GM19351 (cell line): Measurements from ENCODE around the gene MBD2.
"Not testable (repeated sequence)": the region's sequence is repeated elsewhere in the genome, so short reads cannot be mapped to it uniquely, and the experiment has no call there.

Source experiments
- ATAC-seq: cut with Tn5 transposase; IDR thresholded peaks from one replicate; pipeline ENCODE4 v1.9.1; 2021; ENCODE audit warnings: mild to moderate bottlenecking, moderate library complexity; ENCODE audit not compliant: unreplicated experiment

The MBD2 gene

DNA sequence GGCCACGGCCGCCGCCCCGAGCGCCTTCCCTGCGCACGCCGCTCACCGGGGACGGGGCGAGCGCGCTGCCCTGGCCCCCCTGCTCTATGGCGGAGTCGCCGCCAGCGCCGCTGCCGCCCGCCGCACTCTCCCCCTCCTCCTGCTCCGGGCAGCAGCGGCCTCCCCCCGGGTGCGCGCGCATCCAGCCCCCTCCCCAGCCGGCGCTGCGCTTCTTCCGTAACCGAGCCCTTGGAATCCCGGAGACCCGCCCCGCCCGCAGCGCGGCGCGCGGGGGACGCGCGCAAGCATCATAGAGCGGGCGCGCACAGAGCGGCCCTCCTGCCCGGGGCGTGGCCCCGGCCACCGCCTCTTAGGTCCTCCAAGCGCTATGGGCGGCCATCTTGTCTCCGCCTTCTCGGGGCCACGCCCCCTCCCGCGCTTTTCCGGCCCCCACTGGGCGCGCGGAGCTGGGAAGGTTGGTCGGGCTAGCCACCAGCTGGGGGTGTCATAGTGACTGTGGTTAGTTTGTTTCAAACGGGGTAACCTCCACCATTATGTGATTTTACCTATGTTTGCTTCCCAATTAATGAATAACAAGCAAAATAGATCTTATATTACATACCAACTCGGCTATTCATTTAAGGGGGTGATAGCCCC is at the start of gene MBD2:
MBD2 (minus strand) TSS at position 291 of the 636 bp plus-strand sequence; CDS start at position 181, 110 bp downstream.
- ATAC-seq: peak; percentile 81

DNA sequence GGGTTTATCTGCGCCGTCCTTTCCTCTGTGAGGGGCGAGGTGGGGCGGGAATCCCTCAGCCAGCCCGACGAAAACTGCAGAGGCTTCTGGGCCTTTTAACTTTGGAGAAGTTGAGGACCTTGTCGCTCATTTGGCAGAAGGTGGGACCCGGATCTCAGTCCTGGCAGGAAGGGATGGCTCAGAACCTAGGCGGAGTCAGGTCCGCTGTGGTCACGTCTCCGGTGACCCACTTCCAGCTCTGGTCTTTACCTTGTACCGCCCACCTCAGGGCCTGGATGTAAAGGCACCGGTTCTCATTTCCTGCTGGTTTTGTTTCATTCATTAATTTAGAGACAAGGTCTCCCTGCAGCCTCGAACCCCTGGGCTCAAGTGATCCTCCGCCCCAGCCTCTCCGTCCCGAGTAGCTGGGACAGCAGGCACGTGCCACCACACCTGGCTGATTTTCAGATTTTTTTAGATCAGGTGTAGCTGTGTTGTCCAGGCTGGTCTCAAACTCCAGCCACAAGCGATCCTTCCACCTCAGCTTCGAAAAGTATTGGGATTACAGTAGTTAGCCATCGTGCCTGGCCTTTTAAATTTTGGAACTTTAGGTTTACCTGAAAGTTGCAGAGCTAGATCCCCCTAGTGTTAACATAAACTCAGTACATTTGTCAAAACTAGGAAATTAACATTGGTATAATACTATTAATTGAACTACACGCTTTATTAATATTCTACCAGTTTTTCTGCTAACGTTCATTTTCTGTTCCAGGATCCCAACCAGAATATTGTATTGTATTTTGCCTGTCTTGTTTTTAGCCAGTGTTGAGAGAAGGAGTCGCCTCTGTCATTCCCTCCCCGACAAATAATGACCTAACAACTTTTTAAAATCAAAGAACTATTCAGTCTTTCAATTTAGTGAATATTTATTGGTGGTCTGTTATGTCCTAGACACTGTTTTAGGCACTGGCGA is 45.7 kb upstream of the MBD2 start:
- ATAC-seq: peak; percentile 44

DNA sequence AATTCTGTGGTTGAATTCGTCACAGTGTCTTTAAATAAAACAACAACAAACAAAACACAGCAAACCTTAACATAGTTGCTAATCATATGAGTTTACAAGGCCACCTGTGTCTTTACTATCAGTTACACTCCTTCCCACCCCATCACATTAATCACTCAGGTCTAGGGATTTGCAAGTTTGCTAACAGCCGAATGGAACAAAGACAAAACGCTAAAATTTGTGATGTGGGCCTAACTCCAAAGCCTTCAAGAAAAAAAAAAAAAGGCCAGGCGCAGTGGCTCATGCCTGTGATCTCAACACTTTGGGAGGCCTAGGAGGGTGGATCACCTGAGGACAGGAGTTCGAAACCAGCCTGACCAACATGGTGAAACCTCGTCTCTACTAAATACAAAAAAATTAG is 44.3 kb upstream of the MBD2 start:
- no peak for ATAC-seq

GRCh38 chr18:54267701-54268100 is 43.2 kb upstream of the MBD2 start:
- ATAC-seq: no peak

DNA sequence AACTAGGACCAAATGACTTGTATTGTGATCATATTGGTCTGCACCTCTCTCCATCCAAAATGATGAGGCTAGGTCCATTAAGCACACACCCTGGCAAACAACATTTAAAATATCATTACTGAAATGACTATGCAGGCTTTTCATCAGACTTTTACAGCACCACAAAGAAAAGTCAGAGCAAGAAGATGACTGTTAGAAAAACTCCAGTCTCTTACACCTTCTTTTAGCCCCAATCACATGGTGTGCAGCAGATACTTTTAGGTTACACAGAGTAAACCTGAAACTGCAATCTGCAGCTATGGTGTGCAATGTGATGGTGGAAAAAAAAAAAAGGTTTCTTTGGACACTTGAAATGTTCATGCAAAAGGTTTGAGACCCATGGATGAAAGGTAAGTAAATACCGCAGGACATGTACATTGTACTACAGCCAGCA is 39.5 kb upstream of the MBD2 start:
- peak; percentile 76 for ATAC-seq

- ATAC-seq: peak; percentile 71
Observed at GRCh38 chr18:54261894-54262293, 37.4 kb upstream of the MBD2 start.

DNA sequence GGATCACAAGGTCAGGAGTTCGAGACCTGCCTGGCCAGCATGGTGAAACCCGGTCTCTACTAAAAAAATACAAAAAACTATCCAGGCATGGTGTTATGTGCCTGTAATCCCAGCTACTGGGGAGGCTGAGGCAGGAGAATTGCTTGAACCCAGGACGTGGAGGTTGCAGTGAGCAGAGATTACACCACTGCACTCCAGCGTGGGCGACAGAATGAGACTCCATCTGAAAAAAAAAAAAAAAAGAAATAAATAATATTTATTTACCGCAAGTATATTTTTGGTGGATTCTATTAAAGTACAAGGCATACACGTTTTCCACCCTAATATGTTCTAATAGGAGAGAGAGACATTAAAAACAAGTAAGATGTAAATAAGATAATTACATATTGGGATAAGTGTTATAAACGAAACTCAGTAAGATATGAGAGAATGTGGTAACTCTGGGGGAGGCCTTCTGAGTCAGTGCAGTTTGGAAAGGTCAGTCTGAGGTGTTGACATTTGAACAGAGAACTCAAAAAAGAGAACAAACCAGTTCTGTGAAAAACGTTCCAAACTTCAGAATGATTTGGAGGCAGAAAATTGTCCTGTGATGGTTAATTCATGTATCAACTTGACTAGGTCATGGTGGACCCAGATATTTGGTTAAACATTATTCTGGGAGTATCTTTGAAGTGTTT is 36.1 kb upstream of the MBD2 start:
- ATAC-seq: peak; percentile 29

GRCh38 chr18:54257818-54258217 is 33.3 kb upstream of the MBD2 start:
- not testable (repeated sequence) for ATAC-seq

DNA sequence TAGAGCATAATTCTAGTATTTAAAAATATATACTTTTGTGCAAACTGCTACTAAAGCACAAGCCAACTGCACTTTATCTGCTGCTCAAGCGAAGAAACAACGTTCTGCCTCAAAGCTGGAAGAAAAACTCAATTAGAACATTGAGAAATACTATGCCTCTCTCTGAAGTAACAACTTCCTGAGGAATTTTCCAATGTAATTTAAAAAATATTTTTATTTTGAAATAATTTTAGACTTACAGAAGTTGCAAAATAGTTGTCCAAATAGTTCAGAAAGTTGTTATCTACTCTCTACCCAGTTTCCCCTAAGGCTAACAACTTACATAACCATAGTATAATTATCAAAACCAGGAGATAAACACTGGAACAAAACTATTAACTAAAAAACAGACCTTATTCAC is 32.5 kb upstream of the MBD2 start:
- ATAC-seq: no peak

DNA sequence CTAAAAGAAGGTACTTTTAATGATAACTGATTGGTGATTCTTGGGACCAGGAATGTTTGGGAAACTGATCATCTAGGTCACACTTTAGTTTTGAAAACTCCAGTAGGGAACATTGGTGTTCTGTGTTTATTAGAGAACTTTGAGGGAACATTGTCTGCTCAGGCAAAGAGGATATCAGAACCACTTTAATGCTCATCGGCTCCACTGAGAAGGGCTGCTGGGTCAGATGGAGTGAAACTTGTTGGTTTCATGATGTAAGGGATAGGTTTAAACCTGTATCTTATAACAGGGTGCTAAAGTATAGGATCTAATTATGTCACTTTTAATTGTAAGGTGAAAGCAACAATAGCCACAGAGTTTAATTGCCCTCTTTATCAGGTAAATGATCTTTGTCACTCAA is 30.7 kb upstream of the MBD2 start:
- no peak for ATAC-seq

DNA sequence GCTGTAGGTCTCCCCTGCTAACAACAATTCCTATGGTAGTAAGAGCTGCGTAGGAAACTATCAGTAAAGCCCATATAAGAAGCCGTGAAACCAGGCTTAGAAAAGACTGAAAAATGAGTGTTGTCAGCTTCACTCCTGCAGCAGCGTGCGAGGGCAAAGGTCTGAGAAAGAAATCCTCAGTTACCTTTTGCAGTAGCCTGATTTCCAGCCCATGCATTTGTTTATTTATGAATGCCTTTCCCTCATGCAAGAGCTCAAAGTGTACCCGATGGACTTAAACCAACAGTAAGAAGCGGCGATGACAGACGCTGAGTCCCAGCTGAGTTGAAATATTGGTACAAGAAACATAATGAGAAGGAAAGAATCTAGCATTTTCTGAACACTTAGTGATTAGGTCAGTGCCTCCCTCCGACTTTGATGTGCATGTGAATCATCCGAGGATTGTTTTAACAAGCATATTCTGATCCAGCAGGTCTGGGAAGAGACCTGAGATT is 29.8 kb upstream of the MBD2 start:
- no peak for ATAC-seq

DNA sequence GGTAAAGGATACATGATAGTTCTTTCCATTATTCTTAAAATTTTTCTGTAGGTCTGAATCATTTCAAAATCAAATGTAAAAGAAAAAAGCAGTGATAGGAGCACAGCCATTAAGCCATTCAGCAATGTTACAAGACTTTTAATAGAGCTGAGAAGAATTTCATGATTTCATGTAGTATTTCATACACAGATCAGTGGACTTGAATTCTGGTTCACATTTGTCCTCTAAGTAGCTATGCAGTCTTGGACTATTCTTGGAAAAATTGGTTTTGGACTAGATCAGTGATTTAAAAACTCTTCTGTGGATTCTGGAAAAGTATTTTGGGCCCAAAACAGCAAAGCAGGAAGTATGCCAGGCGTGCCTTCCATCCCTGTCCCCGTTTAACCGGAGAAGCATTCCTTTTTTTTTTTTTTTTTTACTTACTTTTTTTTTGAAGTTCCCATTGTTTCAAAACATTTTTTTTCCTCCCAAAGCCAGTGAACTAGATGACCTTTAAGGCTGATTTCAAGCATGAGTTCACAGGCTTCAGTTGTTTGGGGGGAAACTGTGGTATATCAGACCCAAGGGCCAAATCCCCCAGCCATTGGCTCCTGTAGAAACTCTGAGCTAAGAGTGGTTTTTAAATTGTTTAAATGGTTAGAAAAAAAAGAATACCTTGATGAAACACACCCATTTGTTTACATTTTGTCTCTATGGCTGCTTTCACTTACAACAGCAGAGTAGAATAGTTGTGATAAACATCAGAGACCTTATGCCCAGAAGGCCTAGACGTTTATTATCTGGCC is 27.3 kb upstream of the MBD2 start:
- ATAC-seq: no peak

DNA sequence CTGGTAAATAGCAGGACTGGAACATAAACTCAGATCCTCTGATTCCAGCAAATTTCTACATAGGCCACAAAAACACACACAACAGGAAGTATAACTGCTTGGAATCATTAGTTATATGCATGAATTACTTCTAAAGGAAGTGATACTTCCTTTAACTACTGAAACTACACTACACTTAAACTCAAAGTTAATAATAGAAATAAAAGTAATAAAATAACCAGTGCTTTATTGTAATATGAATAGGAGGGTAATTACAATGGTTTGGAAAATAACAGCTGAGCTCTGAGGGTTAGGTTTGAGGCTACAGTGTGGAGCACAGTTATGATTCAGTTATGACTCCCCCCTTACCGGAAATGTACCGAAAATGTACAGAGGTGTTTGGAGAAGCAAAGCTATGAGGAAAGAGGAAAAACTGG is 26.4 kb upstream of the MBD2 start:
- ATAC-seq: peak; percentile 72

- ATAC-seq: no peak
Observed at GRCh38 chr18:54247511-54248175, 23.2 kb upstream of the MBD2 start.

GRCh38 chr18:54242327-54242726 is 17.9 kb upstream of the MBD2 start:
- ATAC-seq: no peak

DNA sequence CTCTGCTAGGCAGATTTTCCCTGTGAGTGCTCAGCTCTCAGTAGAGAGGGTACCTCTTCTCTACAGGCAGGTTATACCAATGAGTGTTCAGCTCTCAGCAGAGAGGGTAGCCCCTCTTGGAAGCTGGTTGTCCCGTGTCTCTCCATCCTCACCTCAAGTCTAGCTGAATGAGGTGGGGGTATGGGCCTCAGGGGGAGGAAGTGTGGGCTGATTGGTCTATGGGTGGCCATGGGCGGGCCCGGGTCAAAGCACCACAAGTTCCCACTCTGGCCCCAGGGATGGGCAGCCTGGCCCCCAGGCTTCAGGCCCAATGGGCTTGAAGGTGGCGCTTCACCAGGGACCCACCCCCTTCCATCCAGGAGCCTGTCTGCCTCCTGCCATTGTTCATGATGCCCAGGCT is 17.0 kb upstream of the MBD2 start:
- no peak for ATAC-seq

GRCh38 chr18:54240629-54241107 is 16.2 kb upstream of the MBD2 start:
- ATAC-seq: no peak

- ATAC-seq: no peak
Observed at GRCh38 chr18:54239601-54240000, 15.1 kb upstream of the MBD2 start.

DNA sequence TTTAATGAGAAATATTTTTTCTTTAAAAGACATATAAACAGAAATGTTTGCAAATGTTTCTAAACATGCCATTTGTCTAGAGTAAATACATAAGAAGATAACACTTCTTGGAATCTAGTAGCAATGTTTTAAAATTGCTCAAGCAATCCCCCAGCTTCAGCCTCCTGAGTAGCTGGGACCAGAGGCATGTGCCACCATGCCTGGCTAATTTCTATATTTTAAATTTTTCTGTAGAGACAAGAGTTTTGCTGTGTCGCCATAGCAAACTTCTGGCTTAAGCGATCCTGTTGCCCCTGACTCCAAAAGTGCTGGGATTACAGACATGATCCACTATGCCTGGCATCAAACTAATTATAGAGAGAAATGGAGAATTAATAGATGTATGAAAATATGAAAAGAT is 14.6 kb upstream of the MBD2 start:
- no peak for ATAC-seq
